GDM1 (cell line): Measurements from ENCODE around the gene HOPX.
A peak's percentile ranks its signal among the peaks of the same experiment; 100 is the strongest.
"Not testable (repeated sequence)": the region's sequence is repeated elsewhere in the genome, so short reads cannot be mapped to it uniquely, and the experiment has no call there.

Experiments
- DNase-seq: peaks from one replicate; lab custom pipeline; 2025; lab: John Stamatoyannopoulos, UW

The HOPX gene

DNA sequence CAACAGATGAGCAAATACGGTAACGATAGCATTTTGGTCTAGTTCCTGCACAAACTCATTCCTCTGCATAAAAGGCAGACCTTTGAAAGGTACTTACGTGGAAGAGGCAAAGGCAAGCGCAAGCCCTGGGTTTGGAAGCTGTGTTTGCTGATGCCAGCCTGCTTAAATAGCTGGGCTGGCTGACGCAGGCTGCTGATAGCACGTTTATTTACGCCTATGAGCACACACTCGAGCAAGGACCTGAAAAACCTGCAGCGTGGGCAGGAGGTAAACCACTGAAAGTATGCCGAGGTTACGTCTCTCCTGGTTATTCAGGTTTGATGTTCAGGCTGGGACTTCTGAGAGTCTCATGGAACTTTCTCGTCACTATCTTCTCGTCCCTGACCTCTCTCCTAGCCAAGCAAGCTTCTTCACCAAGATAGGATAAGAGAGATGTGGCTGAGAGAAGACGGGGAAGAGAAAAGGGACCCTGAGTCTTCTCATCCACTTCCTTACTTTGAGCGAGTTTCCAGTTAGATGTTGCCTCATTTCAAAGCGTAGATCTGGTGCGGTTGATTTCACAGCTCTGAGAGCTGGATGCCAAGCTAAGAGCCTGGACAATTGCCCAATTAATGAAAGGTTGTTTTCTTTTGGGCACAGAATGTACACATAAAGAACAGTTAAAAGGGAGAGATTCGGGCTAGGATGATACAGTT lies at the start of gene HOPX:
HOPX (minus strand) TSS at position 139 of the 695 bp plus-strand sequence. CDS start 23,480 bp downstream, outside the sequence.
- DNase-seq, result no peak

DNA sequence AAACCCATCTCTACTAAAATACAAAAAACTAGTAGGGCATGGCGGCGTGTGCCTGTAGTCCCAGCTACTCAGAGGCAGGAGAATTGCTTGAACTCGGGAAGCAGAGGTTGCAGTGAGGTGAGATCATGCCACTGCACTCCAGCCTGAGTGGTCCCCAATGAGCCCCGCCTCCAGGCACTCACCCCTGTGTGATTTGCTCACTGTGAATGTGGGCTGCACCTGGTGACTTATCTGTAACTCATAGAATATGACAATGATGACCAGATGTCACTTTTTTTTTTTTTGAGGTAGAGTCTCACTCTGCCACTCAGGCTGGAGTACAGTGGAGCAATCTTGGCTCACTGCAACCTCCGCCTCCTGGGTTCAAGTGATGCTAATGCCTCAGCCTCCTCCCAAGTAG lies 49.0 kb upstream of the HOPX start:
- no peak for DNase-seq

- DNase-seq, result peak; percentile 17
Measured at GRCh38 chr4:56728512-56728911, 47.4 kb upstream of the HOPX start.

GRCh38 chr4:56727150-56727549 lies 46.1 kb upstream of the HOPX start:
- no peak for DNase-seq

- DNase-seq, result not testable (repeated sequence)
Measured at GRCh38 chr4:56726593-56726992, 45.5 kb upstream of the HOPX start.

- DNase-seq, result no peak
Measured at GRCh38 chr4:56723659-56724230, 42.6 kb upstream of the HOPX start.

GRCh38 chr4:56723201-56723605 lies 42.1 kb upstream of the HOPX start:
- DNase-seq, result peak; percentile 60

DNA sequence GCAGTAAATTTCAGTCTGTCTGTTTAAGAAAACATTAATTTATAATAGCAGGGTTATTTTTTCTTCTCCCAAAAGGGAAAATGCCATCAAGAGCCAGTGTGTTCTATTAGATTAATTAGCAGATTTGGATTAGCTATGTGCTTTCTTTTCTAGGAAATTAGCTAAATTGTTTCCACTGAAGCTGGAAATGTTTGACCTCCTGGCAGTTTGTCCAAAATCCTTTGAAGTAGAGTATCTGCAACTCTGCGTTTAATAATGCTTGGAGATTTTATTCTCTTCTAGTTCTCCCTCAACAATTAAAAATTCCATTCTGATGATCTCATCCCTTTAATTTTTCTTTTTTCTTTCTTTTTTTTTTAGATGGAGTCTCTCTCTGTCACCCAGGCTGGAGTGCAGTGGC lies 27.1 kb upstream of the HOPX start:
- no peak for DNase-seq

- no peak for DNase-seq
Measured at GRCh38 chr4:56705966-56706365, 24.9 kb upstream of the HOPX start.

- no peak for DNase-seq
Measured at GRCh38 chr4:56705334-56705733, 24.2 kb upstream of the HOPX start.

- no peak for DNase-seq
Measured at GRCh38 chr4:56704089-56704871, 23.2 kb upstream of the HOPX start.

DNA sequence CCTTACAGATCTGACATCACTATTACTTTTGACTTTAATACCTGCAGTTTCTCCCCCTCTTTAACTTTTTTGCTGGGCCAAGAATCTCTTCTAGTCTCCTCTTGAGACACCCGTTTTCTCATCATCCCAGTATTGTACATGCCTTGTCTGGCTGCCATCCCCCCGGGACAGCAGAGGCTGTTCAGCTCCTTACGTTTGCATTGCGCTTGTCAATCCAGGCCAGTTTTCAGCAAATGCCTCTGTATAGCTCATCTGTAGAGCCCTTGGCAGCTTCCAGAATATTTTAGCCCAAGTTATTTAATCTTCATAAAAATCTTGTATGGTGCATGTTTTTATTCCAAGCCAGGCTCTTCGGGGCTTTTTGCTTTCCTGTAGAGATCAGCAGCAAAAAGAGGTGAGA lies 22.3 kb upstream of the HOPX start:
- DNase-seq, result no peak

- DNase-seq, result no peak
Measured at GRCh38 chr4:56701644-56702043, 20.5 kb upstream of the HOPX start.

GRCh38 chr4:56701161-56701480 lies 20.0 kb upstream of the HOPX start:
- no peak for DNase-seq

GRCh38 chr4:56699537-56700105 lies 18.5 kb upstream of the HOPX start:
- DNase-seq, result no peak

- DNase-seq, result no peak
Measured at GRCh38 chr4:56698329-56698728, 17.2 kb upstream of the HOPX start.

DNA sequence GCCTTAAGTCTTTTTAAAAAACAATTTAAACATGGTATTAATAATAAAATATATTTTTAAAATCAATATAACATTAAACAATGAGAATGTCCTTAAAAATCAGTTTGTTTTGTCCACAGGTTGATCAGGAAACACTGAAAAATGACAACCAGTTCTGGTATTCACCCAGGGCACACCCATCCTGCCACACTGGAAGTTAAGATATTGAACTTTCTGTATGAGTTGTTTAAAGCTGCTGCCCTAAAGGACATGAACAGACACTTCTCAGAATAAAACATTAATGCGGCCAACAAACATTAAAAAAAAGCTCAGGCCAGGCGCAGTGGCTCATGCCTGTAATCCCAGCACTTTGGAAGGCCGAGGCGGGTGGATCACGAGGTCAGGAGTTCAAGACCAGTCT lies 15.0 kb upstream of the HOPX start:
- DNase-seq, result no peak

GRCh38 chr4:56693476-56693875 lies 12.4 kb upstream of the HOPX start:
- DNase-seq, result not testable (repeated sequence)

DNA sequence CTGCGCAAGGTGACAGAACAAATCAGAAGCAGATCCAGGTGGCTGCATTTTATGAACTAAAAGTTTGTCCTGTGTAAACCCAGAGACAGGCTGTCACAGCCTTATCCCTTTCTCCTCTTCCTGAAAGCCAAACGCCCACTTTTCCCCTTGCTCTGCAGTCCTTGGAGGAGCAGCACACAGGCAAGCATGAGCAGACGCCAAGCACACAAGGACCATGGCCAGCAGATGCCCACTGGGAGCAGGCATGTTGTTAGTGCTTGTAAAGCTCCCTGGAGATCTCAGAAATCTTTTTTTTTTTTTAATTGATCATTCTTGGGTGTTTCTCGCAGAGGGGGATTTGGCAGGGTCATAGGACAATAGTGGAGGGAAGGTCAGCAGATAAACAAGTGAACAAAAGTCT lies 11.5 kb upstream of the HOPX start:
- DNase-seq, result no peak

GRCh38 chr4:56691425-56691824 lies 10.3 kb upstream of the HOPX start:
- DNase-seq, result no peak

DNA sequence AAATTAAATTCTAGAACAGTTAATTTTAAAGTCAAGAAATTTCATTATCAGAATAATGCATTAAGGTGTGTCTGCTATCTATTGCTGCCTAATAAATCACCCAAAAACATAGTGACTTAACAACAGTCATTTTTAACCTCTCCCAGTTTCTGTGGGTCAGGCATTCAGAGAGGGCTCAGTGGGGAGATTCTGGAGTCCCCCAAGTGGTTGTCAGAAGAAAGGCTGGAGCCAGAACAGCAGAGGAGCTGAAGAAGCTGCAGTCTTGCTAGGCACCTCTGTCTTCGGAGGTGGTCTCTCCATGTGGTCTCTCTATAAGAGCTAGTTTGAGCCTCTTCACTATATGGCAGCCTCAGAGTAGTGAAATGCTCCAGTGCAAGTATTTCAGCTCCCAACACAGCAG lies 9.3 kb upstream of the HOPX start:
- no peak for DNase-seq

GRCh38 chr4:56689201-56689969 lies 8.3 kb upstream of the HOPX start:
- no peak for DNase-seq
